Central memory CD8-positive, alpha-beta T cell (primary cell): ENCODE measurements around the gene GPR31.
A peak's percentile ranks its signal among the peaks of the same experiment; 100 is the strongest.

Experiments used
- ATAC-seq: fragments of 150-1000 bp; cut with Tn5 transposase; replicated peaks from 2 replicates; pipeline ENCODE4 v1.10.0; 2022; ENCODE audit warnings: mild to moderate bottlenecking, moderate FRiP score, moderate number of reproducible peaks; ENCODE audit not compliant: poor library complexity, severe bottlenecking; ENCODE audit errors: extremely low read depth
- DNase-seq, 2 donors: peaks; one replicate each; pipeline ENCODE4 v3.0.0; 2021; ENCODE audit warnings: low spot score in 2 of 2
- H3K27ac Mint-ChIP-seq: one replicate; pipeline ENCODE4 v1.8.0; 2022; ENCODE audit warnings: low read depth, mild to moderate bottlenecking, moderate library complexity, mixed read lengths
- H3K27me3 Mint-ChIP-seq: one replicate; pipeline ENCODE4 v1.8.0; 2022; ENCODE audit warnings: mixed read lengths
- H3K36me3 Mint-ChIP-seq: one replicate; pipeline ENCODE4 v1.8.0; 2022; ENCODE audit warnings: mild to moderate bottlenecking, moderate library complexity, mixed read lengths; ENCODE audit not compliant: insufficient read depth
- H3K4me1 Mint-ChIP-seq: one replicate; pipeline ENCODE4 v1.8.0; 2022; ENCODE audit warnings: mixed read lengths
- H3K4me3 Mint-ChIP-seq: one replicate; pipeline ENCODE4 v1.8.0; 2022; ENCODE audit warnings: mild to moderate bottlenecking, moderate library complexity, mixed read lengths
- H3K9me3 Mint-ChIP-seq: one replicate; pipeline ENCODE4 v1.8.0; 2022; ENCODE audit warnings: mixed read lengths

Gene GPR31

DNA sequence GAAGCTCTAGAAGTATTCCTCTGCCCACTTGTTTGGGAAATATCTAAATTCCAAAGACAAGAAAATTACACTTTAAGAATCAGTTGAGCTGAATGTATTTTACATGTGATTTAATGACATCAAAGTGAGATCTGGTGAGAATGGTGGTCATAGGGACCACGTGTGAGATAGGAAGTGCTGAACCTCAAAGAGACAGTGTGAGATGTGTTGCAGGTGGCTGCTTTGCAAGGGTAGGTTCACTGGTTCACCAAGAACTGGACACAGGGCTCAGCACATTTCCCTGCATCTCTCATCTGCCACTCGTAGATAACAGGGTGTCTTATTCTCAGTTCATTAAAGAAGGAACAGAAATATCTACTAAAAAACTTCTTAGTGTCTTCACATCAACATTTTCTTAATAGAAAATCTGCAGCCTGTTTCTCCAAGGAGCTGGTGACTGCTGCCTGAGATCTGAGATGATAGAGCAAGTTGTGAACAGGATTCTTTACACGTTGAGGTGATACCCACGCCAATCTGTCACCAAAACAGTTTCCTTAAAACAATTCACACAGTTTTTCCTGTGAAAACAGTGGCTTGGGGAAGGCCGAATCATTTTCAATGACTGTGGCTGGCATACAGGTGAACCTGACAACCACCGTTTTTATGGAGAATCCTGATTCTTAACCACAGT, 27.6 kb downstream of the GPR31 start:
- ATAC-seq (peak; percentile 92), DNase-seq (peak in 1 of 2 donors; percentile 37)
- Mint-ChIP-seq H3K4me1 (peaks cover 40% of the 10 kb centered on the region), H3K27me3 (no peaks in the 10 kb centered on the region), H3K27ac (peak overlapping the region; percentile 19), H3K9me3 (no peaks in the 10 kb centered on the region), H3K36me3 (peaks cover 9% of the 10 kb centered on the region), H3K4me3 (peak overlapping the region; percentile 21)

DNA sequence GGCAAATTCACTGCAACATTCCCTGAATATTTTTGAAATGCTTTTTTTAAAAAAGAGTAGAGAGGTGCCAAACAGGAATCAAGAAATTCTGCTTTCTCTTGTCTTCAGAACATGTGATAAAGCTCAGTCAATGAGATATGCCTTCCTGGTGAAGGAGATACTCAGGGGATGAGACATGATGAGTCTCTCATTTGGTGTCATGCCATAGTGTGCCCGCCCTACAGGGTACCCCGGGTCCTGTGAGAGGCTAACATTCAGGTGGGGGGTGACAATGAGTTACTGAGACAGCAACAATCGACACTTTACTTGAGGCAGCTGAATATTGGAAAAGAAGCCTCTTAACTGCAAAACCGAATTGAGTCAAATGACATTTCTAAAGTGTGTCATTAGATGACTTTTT, 28.2 kb downstream of the GPR31 start:
- Mint-ChIP-seq H3K27me3 (no peaks in the 10 kb centered on the region), H3K4me1 (peaks cover 44% of the 10 kb centered on the region), H3K27ac (peak overlapping the region; percentile 19), H3K9me3 (no peaks in the 10 kb centered on the region), H3K4me3 (peak overlapping the region; percentile 50), H3K36me3 (peaks cover 9% of the 10 kb centered on the region)
- ATAC-seq (no peak), DNase-seq (no peak)

DNA sequence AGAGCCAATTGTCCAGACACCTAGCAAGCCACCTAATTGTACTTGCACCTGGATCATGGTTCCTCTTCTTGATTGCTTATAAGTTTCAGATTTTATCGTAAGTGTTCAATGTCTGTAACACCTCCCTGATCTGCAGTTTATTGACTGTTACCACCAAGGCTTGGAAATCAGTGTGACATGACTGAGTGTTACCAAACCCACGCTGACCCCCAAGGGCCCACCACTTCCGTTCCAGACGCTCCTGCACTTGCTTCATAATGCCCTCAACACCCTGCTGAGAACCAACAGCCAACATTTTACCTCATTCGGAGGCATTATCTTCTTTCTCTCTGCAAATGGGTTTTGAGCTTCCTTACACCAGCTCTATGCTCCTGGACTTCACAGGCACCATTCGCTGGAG, 28.6 kb downstream of the GPR31 start:
- H3K4me1 Mint-ChIP-seq, result peaks cover 46% of the 10 kb centered on the region
- H3K4me3 Mint-ChIP-seq, result peak overlapping the region; percentile 50
- H3K36me3 Mint-ChIP-seq, result peaks cover 9% of the 10 kb centered on the region
- H3K9me3 Mint-ChIP-seq, result no peaks in the 10 kb centered on the region
- no peak for ATAC-seq
- H3K27ac Mint-ChIP-seq, result peak overlapping the region; percentile 19
- no peak for DNase-seq
- H3K27me3 Mint-ChIP-seq, result no peaks in the 10 kb centered on the region

DNA sequence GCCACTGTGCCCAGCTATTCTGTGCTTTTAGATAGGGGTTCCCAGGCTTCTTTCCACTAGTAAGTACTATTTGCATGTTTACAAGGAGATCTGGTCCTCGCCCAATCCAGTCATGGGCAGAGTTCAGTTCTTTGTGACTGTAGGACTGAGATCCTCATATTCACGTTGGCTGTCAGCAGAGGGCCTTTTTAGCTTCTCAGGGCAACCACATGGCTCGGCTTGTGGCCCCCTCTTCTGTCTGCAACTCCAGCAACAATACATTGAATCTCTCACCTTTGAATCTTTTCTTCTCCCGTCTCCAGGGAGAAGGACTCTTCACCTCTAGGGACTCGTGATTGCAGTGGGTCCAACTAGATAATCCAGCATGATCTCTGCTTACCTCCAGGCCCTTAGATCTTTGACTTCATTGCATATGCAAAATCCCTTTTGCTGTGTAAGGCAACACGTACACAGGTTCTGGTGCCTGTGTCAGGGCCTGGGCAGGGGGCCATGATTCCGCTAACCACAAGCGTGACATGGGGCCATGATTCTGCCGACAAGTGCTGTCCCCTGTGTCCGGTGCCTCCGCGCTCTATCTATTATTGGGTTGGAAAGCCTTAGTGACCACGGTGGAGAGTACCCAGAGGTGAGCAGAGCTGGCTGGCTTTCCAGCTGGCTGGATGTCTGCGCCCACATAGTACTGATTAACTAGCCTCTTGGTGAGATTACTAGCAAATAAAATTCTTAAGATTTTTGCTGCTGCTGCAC, 29.8 kb downstream of the GPR31 start:
- Mint-ChIP-seq H3K9me3 (no peaks in the 10 kb centered on the region), H3K27ac (no peak overlapping the region), H3K36me3 (peaks cover 9% of the 10 kb centered on the region), H3K4me1 (peaks cover 53% of the 10 kb centered on the region), H3K4me3 (no peak overlapping the region), H3K27me3 (no peaks in the 10 kb centered on the region)
- no peak for DNase-seq
- no peak for ATAC-seq

DNA sequence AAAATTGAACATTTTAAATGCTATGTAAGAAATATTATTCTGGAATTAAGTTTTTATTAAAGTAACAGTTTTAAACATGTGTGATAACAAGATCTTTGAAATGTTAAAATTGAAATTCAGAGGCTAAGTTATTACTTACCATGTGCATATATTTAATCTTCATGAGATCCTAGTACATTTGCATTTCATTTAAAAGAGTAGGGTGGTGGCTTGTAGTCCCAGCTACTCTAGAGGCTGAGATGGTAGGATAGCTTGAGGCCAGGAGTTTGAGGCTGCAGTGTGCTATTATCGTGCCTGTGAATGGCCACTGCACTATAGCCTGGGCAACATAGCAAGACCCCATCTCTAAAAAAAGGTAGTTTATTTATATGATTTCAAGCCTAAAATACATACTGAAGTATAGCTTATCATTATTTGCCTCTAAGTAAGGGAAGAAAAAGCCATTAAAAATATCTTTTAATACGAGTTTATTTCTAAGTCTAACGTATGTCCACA, 31.9 kb downstream of the GPR31 start:
- no peak for ATAC-seq
- Mint-ChIP-seq H3K36me3 (peaks cover 6% of the 10 kb centered on the region), H3K9me3 (no peaks in the 10 kb centered on the region), H3K27me3 (no peaks in the 10 kb centered on the region), H3K4me3 (no peak overlapping the region), H3K27ac (no peak overlapping the region), H3K4me1 (peaks cover 61% of the 10 kb centered on the region)
- DNase-seq, result no peak

DNA sequence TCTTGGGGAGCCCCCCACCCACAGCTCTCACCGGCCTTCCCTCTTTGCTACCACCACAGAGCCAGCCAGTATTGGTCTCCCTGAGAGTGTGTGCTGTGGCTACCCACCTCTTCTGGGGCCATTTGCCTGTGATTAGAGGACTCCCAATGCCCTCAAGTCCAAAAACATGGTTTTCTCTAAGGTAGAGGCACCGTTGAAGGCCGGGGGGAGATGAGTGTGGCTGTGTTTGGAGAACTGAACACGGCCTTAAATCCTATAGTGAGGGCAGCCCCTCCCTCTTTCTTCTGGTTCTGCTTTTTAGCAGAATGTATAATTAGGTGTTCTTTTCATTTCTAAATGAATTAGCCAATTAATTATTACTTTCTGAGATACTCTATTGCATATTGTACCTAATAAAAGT, 32.4 kb downstream of the GPR31 start:
- peaks cover 5% of the 10 kb centered on the region for H3K36me3 Mint-ChIP-seq
- peaks cover 61% of the 10 kb centered on the region for H3K4me1 Mint-ChIP-seq
- ATAC-seq, result no peak
- no peaks in the 10 kb centered on the region for H3K27me3 Mint-ChIP-seq
- peak overlapping the region; percentile 29 for H3K4me3 Mint-ChIP-seq
- H3K9me3 Mint-ChIP-seq, result no peaks in the 10 kb centered on the region
- no peak for DNase-seq
- no peak overlapping the region for H3K27ac Mint-ChIP-seq

DNA sequence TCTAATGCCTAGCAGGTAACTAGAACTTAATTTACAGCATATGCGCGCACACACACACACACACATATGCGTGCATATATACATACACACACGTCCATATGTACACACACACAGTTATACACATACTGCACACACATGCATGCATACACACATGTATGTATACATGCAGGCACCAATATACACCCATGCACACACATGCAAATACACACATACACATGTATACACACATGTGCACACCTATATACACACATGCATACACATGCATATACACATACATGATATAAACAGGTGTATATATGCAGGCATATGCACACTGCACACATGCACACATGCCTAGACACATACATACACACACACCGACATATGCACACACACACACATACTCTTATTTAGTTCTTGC, 33.0 kb downstream of the GPR31 start:
- Mint-ChIP-seq H3K9me3 (no peaks in the 10 kb centered on the region), H3K4me1 (peaks cover 57% of the 10 kb centered on the region), H3K36me3 (peaks cover 5% of the 10 kb centered on the region), H3K27me3 (no peaks in the 10 kb centered on the region), H3K4me3 (no peak overlapping the region), H3K27ac (no peak overlapping the region)
- DNase-seq (no peak), ATAC-seq (no peak)

DNA sequence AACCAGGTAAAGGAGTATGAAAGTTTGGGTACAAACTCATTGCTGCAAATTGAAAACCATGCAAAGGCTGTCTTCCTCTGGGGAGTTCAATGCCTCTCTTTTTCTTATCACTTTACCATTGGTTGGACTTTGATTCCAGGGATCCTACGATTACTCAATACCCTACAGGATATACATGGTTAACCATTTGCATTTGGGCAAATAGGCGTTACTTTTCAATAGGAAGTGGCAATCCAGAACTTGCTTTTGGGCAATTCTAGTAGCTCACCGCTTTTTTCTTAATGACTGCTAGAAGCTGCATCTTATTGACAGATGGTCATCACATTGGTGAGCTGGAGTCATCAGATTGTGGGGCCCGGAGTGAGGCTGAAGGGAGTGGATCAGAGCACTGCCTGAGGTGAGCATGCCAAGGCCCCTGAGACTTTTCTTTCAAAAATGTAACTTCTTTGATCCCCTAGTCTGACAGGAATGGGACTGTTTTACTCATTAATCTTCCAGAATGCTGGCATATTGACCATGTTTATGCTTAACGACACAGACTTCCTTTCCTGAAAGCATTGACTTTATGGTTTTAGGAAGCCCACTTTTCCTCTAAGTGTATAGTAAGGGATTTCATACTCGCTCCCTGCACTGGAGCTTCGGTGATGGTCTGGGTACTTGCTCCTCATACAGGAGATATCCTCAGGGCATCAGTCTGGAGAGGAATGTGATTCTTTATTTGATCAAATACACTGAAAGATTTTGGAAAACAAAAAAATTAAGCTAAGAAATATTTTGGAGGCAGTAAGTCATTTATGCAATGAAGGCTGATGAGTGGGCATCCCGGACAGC, 34.7 kb downstream of the GPR31 start, which contains the start of gene CCR6:
Gene CCR6, plus strand, starts transcription at position 270 of the 831 bp plus-strand sequence. CDS start 13,039 bp downstream, outside the sequence.
- H3K27ac Mint-ChIP-seq, result peak within 1 kb of the TSS; percentile 88
- H3K9me3 Mint-ChIP-seq, result no peaks in the 10 kb centered on the region
- H3K36me3 Mint-ChIP-seq, result peaks cover 8% of the 10 kb centered on the region
- ATAC-seq (no peak), DNase-seq (no peak)
- peak within 1 kb of the TSS; percentile 77 for H3K4me3 Mint-ChIP-seq
- peaks cover 64% of the 10 kb centered on the region for H3K4me1 Mint-ChIP-seq
- peaks cover 1% of the 10 kb centered on the region for H3K27me3 Mint-ChIP-seq

DNA sequence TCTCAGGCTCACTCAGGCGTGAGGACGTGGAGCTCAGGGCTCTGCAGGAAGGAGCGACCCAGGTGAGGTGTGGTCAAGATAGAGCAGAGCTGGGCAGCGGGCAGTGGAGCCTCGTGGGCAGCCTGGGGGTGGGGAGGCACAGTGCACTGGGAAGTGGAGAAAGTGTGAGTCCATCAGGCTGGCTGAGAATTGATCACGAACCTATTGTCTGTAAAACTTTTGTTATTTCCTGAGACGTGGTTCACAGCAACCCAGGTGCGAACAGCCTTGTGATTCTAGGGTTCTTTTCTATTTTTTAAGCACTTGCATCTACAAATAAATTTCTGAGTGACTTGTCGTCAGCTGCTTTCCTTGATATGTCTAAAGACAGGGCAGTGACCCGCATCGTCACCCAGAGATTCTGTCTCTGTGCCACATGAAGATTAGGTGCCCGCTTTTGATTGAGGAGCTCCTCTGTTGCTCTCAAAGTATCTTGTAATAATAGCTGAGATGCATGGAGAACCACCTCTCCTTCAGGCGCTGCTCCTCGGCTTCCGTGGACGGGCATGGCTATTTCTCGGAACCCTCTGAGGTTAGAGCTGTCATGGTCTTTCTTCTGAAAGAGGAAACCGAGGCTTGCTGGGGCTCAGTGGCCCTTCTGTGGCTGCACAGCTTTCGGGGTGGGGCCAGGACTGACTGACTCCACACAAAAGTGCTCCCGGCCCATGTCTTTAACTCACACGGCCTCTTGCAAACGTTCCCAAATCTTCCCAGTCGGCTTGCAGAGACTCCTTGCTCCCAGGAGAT, 35.5 kb downstream of the GPR31 start:
- Mint-ChIP-seq H3K36me3 (peaks cover 8% of the 10 kb centered on the region), H3K27ac (peak overlapping the region; percentile 88), H3K27me3 (peaks cover 9% of the 10 kb centered on the region), H3K4me3 (peak overlapping the region; percentile 77), H3K9me3 (no peaks in the 10 kb centered on the region), H3K4me1 (peaks cover 71% of the 10 kb centered on the region)
- DNase-seq (peak in 1 of 2 donors; percentile 21), ATAC-seq (peak; percentile 54)

DNA sequence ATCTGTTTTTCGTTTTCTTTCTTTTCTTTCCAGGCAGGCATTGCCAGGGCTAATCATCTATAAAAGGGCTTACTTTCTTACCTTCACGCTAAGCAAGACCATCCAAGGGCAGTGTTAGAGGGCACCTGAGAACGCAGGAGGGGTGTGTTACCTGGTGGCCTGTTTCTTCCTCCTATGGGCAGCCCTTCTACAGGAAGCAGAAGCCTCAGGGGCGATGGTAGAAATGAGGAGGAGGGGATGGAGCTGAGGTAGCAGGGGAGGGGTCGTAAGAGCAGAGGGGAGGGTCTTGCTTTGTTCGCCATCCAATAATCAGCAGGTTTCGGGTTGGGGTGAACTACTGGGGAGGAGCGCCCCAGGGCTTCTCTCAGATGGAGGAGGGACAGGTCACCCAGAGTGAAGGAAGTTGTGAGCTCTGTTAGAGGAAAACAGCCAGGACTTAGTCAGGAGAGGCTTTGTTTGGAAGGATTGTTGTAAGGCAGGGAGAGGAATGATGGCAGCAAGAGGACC, 36.4 kb downstream of the GPR31 start:
- DNase-seq, result no peak
- Mint-ChIP-seq H3K27ac (peak overlapping the region; percentile 88), H3K36me3 (peaks cover 10% of the 10 kb centered on the region)

DNA sequence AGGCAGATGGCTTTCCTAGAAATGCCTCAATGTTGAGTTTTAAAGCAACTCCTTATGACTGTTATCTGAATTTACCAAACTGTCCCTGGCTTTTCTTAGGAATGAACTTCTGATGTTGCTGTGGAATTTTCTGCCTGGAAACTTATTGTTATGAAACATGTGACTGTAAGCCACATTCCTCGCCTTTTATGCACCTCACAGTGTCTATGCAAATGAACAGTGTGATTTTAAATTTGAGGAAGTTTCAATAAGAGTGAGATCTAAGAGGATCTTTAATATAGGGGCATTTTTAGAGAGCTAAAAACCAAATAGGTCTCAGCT, 37.2 kb downstream of the GPR31 start:
- Mint-ChIP-seq H3K4me3 (no peak overlapping the region), H3K4me1 (peaks cover 65% of the 10 kb centered on the region), H3K27ac (peak overlapping the region; percentile 88), H3K36me3 (peaks cover 10% of the 10 kb centered on the region), H3K27me3 (peaks cover 22% of the 10 kb centered on the region), H3K9me3 (no peaks in the 10 kb centered on the region)
- ATAC-seq (no peak), DNase-seq (no peak)

More for the DNA sequence above, 36.4 kb downstream of the GPR31 start:
- H3K4me1 Mint-ChIP-seq, result peaks cover 65% of the 10 kb centered on the region
- H3K27me3 Mint-ChIP-seq, result peaks cover 14% of the 10 kb centered on the region
- no peak for ATAC-seq
- no peaks in the 10 kb centered on the region for H3K9me3 Mint-ChIP-seq
- H3K4me3 Mint-ChIP-seq, result peak overlapping the region; percentile 77
